Naive thymus-derived CD8-positive, alpha-beta T cell (primary cell): ENCODE results near the gene C17orf114.

Experiments
- ATAC-seq, 2 donors: fragments of 150-1000 bp; cut with Tn5 transposase in 1 of 2; sonication (Bioruptor Pico), chemical (Tn5 transposase) in 1 of 2; 1 replicate in 1 of 2; 2 replicates in 1 of 2; pipeline ENCODE4 v1.10.0; 2021; ENCODE audit warnings: mild to moderate bottlenecking in 2 of 2, moderate library complexity in 2 of 2
- POLR2A ChIA-PET: fragments of 350-600 bp; sonication (Branson Sonifier 250); formaldehyde crosslinking; loops from one replicate; lab custom pipeline; 2021; ENCODE audit warnings: antibody characterized with exemption; lab: Charles Lee
- DNase-seq, 10 donors: peaks; one replicate each; pipeline versions ENCODE4 v3.0.0 to v3.0.0-alpha.2; 2020 to 2022
- H3K27ac Mint-ChIP-seq, 10 donors: one replicate each; pipeline ENCODE4 v1.8.0; 2020 to 2022; ENCODE audit warnings: mild to moderate bottlenecking in 10 of 10, mixed read lengths in 10 of 10, moderate library complexity in 4 of 10, inconsistent platforms in 1 of 10
- H3K27me3 Mint-ChIP-seq, 5 donors: one replicate each; pipeline ENCODE4 v1.8.0; 2021 to 2022; ENCODE audit warnings: mixed read lengths in 5 of 5
- H3K36me3 Mint-ChIP-seq, 3 donors: one replicate each; pipeline ENCODE4 v1.8.0; 2020 to 2022; ENCODE audit warnings: mixed read lengths in 3 of 3, mild to moderate bottlenecking in 2 of 3, inconsistent platforms in 1 of 3
- H3K4me1 Mint-ChIP-seq, 4 donors: one replicate each; pipeline ENCODE4 v1.8.0; 2021 to 2022; ENCODE audit warnings: mixed read lengths in 4 of 4
- H3K4me3 Mint-ChIP-seq, 10 donors: one replicate each; pipeline ENCODE4 v1.8.0; 2020 to 2022; ENCODE audit warnings: mild to moderate bottlenecking in 10 of 10, mixed read lengths in 10 of 10, moderate library complexity in 6 of 10, inconsistent platforms in 1 of 10
- H3K9me3 Mint-ChIP-seq, 9 donors: one replicate each; pipeline ENCODE4 v1.8.0; 2020 to 2022; ENCODE audit warnings: mixed read lengths in 9 of 9, mild to moderate bottlenecking in 3 of 9, inconsistent platforms in 1 of 9, moderate library complexity in 1 of 9

C17orf114 gene

DNA sequence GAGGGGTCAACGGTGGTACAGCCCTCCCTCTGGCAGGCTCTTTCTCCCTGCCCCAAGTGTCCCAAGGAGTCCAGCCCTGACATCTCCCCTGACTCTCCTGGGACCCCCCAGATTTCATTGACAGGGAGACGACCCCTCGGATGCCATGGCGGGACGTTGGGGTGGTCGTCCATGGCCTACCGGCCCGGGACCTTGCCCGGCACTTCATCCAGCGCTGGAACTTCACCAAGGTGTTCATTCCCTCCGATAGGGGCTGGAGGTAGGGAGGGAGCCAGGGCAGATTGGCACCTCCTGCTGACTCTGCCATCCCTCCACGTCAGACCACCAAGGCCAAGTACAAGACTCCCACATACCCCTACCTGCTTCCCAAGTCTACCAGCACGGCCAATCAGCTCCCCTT lies 14.7 kb upstream of the C17orf114 start:
- Mint-ChIP-seq H3K4me3 (no peak overlapping the region), H3K27me3 (no peaks in the 10 kb centered on the region), H3K4me1 (peaks cover 0 to 3% (median under 1%) of the 10 kb centered on the region in 4 donors), H3K27ac (no peak overlapping the region), H3K9me3 (no peaks in the 10 kb centered on the region), H3K36me3 (peaks cover 0 to 12% (median 2%) of the 10 kb centered on the region in 3 donors)
- POLR2A ChIA-PET = no interaction called here
- no peak for ATAC-seq
- no peak for DNase-seq

GRCh38 chr17:4815043-4815675 lies 13.0 kb upstream of the C17orf114 start:
- Mint-ChIP-seq H3K27ac (no peak overlapping the region), H3K9me3 (no peaks in the 10 kb centered on the region)
- POLR2A ChIA-PET = no interaction called here

GRCh38 chr17:4812690-4813089 lies 10.6 kb upstream of the C17orf114 start:
- peaks cover 0 to 16% (median 6%) of the 10 kb centered on the region in 4 donors for H3K4me1 Mint-ChIP-seq
- H3K27ac Mint-ChIP-seq = peak overlapping the region in 1 of 10 donors; percentile 49
- POLR2A ChIA-PET = interaction anchor here (0.6 to 1.1 kb wide), 2 partner anchors 42 to 80 kb away, joined by 3 read pairs; no protein-coding TSS in a partner anchor
- peaks cover 0 to 11% (median 2%) of the 10 kb centered on the region in 3 donors for H3K36me3 Mint-ChIP-seq
- ATAC-seq (no peak), DNase-seq (no peak)
- no peaks in the 10 kb centered on the region for H3K27me3 Mint-ChIP-seq
- H3K4me3 Mint-ChIP-seq = no peak overlapping the region
- no peaks in the 10 kb centered on the region for H3K9me3 Mint-ChIP-seq

More at GRCh38 chr17:4815043-4815675, 13.0 kb upstream of the C17orf114 start:
- DNase-seq (no peak), ATAC-seq (no peak)
- H3K4me1 Mint-ChIP-seq = peaks cover 0 to 7% (median 2%) of the 10 kb centered on the region in 4 donors
- no peak overlapping the region for H3K4me3 Mint-ChIP-seq
- no peaks in the 10 kb centered on the region for H3K27me3 Mint-ChIP-seq
- peaks cover 0 to 14% (median 2%) of the 10 kb centered on the region in 3 donors for H3K36me3 Mint-ChIP-seq

DNA sequence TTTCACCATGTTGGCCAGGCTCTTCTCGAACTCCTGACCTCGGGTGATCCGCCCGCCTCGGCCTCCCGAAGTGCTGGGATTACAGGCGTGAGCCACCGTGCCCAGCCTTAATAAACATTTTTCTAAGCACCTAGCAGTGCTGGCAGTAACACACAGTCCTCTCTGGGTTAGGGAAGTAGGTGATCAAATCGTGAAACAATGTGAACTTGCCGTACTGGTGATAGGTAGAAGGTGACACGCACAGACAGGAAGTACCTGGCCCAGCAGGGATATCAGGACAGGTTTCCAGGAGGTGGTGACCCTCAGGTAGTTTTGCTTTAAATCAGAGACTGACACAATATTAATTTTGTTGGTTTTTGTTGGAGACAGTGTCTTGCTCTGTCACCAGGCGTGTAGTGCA lies 9.3 kb upstream of the C17orf114 start:
- ATAC-seq (no peak), DNase-seq (no peak)
- no peaks in the 10 kb centered on the region for H3K9me3 Mint-ChIP-seq
- no peaks in the 10 kb centered on the region for H3K27me3 Mint-ChIP-seq
- POLR2A ChIA-PET = interaction anchor here (1.6 kb wide), 1 partner anchor 15 kb away, joined by 5 read pairs; the partner anchor contains the start of gene PSMB6
- H3K4me3 Mint-ChIP-seq = peak overlapping the region in 1 of 10 donors; percentile 41
- H3K27ac Mint-ChIP-seq = no peak overlapping the region
- H3K36me3 Mint-ChIP-seq = peaks cover 0 to 7% (median 2%) of the 10 kb centered on the region in 3 donors
- peaks cover 0 to 19% (median 6%) of the 10 kb centered on the region in 4 donors for H3K4me1 Mint-ChIP-seq

DNA sequence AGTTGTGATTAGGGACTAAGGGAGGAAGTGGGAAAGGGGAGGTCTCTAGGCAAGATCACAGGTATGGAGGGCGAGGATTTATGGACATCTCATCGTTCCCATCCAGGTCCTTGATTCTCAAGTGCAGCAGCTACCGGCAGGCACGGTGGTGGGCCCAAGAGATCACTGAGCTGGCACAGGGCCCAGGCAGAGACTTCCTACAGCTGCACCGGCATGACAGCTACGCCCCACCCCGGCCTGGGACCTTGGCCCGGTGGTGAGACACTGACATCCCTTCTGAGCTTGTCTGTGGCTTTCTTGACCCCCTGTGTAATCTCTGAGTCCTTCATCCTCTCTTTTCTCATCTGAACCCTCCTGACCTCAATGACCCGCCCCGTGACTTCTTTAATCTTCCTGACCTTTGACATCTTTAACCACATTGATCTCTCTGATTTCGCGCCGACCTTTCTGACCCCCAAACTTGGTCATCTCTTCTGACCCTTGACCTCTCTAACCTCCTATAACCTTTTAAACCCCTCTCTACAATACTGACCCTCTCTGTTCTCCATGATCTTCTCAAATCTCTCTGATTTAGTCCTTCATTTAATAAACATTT lies 8.7 kb upstream of the C17orf114 start:
- no peaks in the 10 kb centered on the region for H3K27me3 Mint-ChIP-seq
- H3K9me3 Mint-ChIP-seq = no peaks in the 10 kb centered on the region
- peak overlapping the region in 3 of 10 donors; percentile 28 to 60 (median 31) for H3K27ac Mint-ChIP-seq
- peak overlapping the region in 1 of 10 donors; percentile 26 for H3K4me3 Mint-ChIP-seq
- H3K4me1 Mint-ChIP-seq = peaks cover 0 to 24% (median 9%) of the 10 kb centered on the region in 4 donors
- DNase-seq (no peak), ATAC-seq (no peak)
- peaks cover 0 to 7% (median 0%) of the 10 kb centered on the region in 3 donors for H3K36me3 Mint-ChIP-seq
- POLR2A ChIA-PET = interaction anchor here (0.6 to 1.6 kb wide), 2 partner anchors 15 to 107 kb away, joined by 3 to 5 read pairs; partner anchors contain the start of genes PELP1 and PSMB6

GRCh38 chr17:4808378-4808767 lies 6.2 kb upstream of the C17orf114 start:
- Mint-ChIP-seq H3K4me1 (peaks cover 0 to 24% (median 8%) of the 10 kb centered on the region in 4 donors), H3K9me3 (no peaks in the 10 kb centered on the region), H3K36me3 (peaks cover 0 to 2% (median 0%) of the 10 kb centered on the region in 3 donors), H3K27me3 (no peaks in the 10 kb centered on the region), H3K4me3 (peak overlapping the region; percentile 52 to 90 (median 78)), H3K27ac (peak overlapping the region in 5 of 10 donors; percentile 26 to 84 (median 37))
- POLR2A ChIA-PET = interaction anchor here (2.6 to 3.1 kb wide), 2 partner anchors 12 to 99 kb away, joined by 14 to 20 read pairs; partner anchors contain the start of genes ARRB2 and PSMB6
- DNase-seq = no peak
- ATAC-seq = no peak

DNA sequence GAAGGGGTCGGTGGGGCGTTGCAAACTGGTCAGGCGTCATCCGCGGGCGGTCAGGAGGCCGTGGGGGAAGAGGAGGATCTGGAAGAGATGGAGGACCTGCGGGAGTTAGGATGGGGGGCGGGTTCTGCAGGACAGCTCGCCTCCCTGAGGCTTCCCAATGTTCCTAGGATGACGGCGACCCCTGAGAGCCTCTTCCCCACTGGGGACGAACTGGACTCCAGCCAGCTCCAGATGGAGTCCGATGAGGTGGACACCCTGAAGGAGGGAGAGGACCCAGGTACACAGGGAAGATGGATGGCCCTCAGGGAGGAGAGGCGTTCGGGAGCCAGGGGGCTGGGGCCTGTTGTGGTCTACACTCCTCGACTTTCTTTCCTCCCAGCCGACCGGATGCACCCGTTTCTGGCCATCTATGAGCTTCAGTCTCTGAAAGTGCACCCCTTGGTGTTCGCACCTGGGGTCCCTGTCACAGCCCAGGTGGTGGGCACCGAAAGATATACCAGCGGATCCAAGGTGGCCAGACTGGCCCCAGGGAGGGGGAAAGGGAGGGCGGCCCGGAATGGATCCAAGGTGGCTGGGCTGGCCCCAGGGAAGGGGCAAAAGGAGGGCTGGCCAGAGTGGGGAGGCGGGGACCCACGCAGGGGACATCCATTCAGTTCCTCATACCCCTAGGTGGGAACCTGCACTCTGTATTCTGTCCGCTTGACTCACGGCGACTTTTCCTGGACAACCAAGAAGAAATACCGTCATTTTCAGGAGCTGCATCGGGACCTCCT lies 5.7 kb upstream of the C17orf114 start:
- peak overlapping the region; percentile 60 to 90 (median 78) for H3K4me3 Mint-ChIP-seq
- H3K27ac Mint-ChIP-seq = peak overlapping the region in 4 of 10 donors; percentile 18 to 77 (median 26)
- POLR2A ChIA-PET = interaction anchor here (0.5 to 3.1 kb wide), 6 partner anchors 11 to 160 kb away, joined by 3 to 20 read pairs (median 9); partner anchors contain the start of genes ARRB2, GLTPD2, PSMB6 and SPAG7
- H3K4me1 Mint-ChIP-seq = peaks cover 0 to 24% (median 8%) of the 10 kb centered on the region in 4 donors
- H3K36me3 Mint-ChIP-seq = peaks cover 0 to 2% (median 0%) of the 10 kb centered on the region in 3 donors
- no peaks in the 10 kb centered on the region for H3K27me3 Mint-ChIP-seq
- ATAC-seq (no peak), DNase-seq (no peak)
- H3K9me3 Mint-ChIP-seq = no peaks in the 10 kb centered on the region

GRCh38 chr17:4806777-4807604 lies 4.9 kb upstream of the C17orf114 start, which contains the start of gene PLD2:
Gene PLD2 (plus strand): TSS chr17:4807152. CDS start chr17:4807773, 621 bp downstream.
- peaks cover 0 to 2% (median 0%) of the 10 kb centered on the region in 3 donors for H3K36me3 Mint-ChIP-seq
- POLR2A ChIA-PET = interaction anchor here (0.5 to 3.1 kb wide), 9 partner anchors 10 to 160 kb away, joined by 3 to 20 read pairs (median 4); partner anchors contain the start of genes ARRB2, C17orf107, GLTPD2 and PSMB6
- no peaks in the 10 kb centered on the region for H3K27me3 Mint-ChIP-seq
- ATAC-seq (peak; percentile 95 to 97), DNase-seq (peak; percentile 74 to 91 (median 80))
- H3K4me3 Mint-ChIP-seq = peak within 1 kb of the TSS; percentile 60 to 90 (median 80)
- no peaks in the 10 kb centered on the region for H3K9me3 Mint-ChIP-seq
- peak within 1 kb of the TSS in 5 of 10 donors; percentile 52 to 78 (median 74) for H3K27ac Mint-ChIP-seq
- peaks cover 0 to 22% (median 8%) of the 10 kb centered on the region in 4 donors for H3K4me1 Mint-ChIP-seq

DNA sequence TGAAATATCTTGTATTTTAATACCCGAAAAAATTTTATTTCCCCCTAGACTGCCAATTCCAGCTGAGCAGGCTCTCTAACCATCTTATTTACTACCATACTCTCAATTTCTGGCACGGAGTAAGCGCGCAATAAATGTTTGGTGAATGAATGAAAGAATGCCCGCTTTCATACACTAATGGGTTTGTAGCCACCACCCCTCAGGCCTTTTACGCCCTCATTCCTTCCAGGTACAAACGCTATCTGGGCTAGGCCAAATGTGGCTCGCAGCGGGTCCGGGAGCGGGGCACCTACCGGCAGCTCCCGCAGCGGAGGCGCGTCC lies 4.3 kb upstream of the C17orf114 start:
- ATAC-seq (no peak), DNase-seq (no peak)
- POLR2A ChIA-PET = interaction anchor here (0.9 to 3.1 kb wide), 8 partner anchors 10 to 663 kb away, joined by 3 to 20 read pairs (median 5); partner anchors contain the start of genes ARRB2, C17orf107, GLTPD2 and PSMB6
- peak overlapping the region in 5 of 10 donors; percentile 52 to 78 (median 73) for H3K27ac Mint-ChIP-seq
- H3K4me3 Mint-ChIP-seq = peak overlapping the region; percentile 60 to 88 (median 76)
- no peaks in the 10 kb centered on the region for H3K9me3 Mint-ChIP-seq
- no peaks in the 10 kb centered on the region for H3K27me3 Mint-ChIP-seq
- peaks cover 0 to 22% (median 8%) of the 10 kb centered on the region in 4 donors for H3K4me1 Mint-ChIP-seq
- H3K36me3 Mint-ChIP-seq = peaks cover 0 to 2% (median 0%) of the 10 kb centered on the region in 3 donors

DNA sequence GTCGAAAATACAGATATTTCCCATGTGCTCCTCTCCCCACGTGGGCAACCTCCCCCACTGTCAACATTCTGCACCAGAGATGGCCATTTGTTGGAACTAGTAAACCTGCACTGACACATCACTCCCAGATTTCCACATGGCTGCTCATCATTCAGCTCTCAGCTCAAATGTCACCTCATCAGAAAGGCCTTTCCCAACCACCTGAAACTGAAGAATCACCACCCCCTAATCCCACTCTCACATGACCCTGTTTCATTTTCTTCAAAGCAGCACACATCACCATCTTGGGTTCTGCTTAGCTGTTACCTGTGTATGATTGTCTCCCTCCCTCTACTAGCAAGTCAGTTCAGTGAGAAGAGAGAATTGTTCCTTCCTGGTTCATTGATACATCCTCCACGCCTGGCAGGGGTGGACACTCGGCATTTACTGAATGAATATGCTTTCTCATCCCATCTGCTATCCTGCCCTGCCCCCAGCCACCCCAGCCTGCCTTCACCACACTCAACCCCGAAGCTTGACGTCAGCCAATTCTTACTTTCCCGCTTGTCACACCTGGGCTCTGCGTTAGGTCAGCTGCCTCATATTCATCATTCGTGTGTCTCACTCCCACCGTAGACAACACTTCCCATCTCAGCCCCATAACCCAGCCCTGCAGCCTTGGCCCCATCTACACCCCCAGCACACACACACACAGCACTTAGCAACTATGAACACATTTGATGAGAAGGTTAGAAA lies 1.5 kb downstream of the C17orf114 start:
- peaks cover 8 to 16% (median 15%) of the 10 kb centered on the region in 4 donors for H3K4me1 Mint-ChIP-seq
- ATAC-seq = no peak
- H3K36me3 Mint-ChIP-seq = peaks cover 0 to 23% (median 0%) of the 10 kb centered on the region in 3 donors
- no peaks in the 10 kb centered on the region for H3K27me3 Mint-ChIP-seq
- DNase-seq = no peak
- H3K27ac Mint-ChIP-seq = peak overlapping the region in 2 of 10 donors; percentile 21 to 43
- no peak overlapping the region for H3K4me3 Mint-ChIP-seq
- no peaks in the 10 kb centered on the region for H3K9me3 Mint-ChIP-seq
- POLR2A ChIA-PET = interaction anchor here (0.5 to 3.2 kb wide), 2 partner anchors 11 to 22 kb away, joined by 5 to 16 read pairs; partner anchors contain the start of gene GLTPD2
